ENCODE data around the gene EXOC6B. TPM values are rescaled to one million over a fixed set of nuclear protein-coding genes. Genes with fewer than 3 reads are reported as not detected.

The EXOC6B gene
- total RNA-seq, 1 donor = 24.6 TPM

- H3K36me3 ChIP-seq (ENCODE audit: insufficient read depth, low read length) = no peaks in the 10 kb centered on the region
These were observed 689.5 kb downstream of the EXOC6B start for GRCh38 chr2:72136331-72136730.

DNA sequence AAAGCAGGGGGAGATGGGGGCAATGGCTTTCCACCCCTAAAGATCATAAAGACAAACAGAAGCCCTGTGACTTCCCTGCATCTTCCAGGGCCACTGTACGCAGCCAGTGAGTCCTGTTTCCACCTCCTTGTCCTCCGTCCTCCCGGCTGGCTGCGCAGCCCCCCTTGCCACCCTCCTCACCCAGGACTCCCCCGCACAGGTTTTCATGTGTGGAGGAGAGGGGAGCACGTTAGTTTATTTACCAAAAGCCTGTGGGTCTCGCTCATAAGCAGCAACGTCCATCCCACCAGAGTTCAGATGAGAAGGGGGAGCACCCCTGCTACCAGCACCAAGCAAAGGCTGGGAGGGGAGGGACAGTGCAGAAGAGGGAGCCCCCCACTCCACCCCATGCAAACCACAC is 689.9 kb downstream of the EXOC6B start:
- no peaks in the 10 kb centered on the region for H3K4me1 ChIP-seq (ENCODE audit: insufficient read depth, low read length)
- no peak for DNase-seq (ENCODE audit: insufficient read length, low spot score, missing footprints)
- H3K36me3 ChIP-seq (ENCODE audit: insufficient read depth, low read length) = no peaks in the 10 kb centered on the region
- no peaks in the 10 kb centered on the region for H3K79me2 ChIP-seq (ENCODE audit: insufficient read depth, low read length)
- peaks cover 11% of the 10 kb centered on the region for H3K27me3 ChIP-seq (ENCODE audit: insufficient read depth, low read length)
- H2AFZ ChIP-seq (ENCODE audit: low read length) = no peak overlapping the region
- no peak overlapping the region for H3K27ac ChIP-seq (ENCODE audit: low read depth, low read length)
- no peaks in the 10 kb centered on the region for H4K20me1 ChIP-seq (ENCODE audit: insufficient read depth, low read length)
- TF ChIP-seq, protein P1, sequence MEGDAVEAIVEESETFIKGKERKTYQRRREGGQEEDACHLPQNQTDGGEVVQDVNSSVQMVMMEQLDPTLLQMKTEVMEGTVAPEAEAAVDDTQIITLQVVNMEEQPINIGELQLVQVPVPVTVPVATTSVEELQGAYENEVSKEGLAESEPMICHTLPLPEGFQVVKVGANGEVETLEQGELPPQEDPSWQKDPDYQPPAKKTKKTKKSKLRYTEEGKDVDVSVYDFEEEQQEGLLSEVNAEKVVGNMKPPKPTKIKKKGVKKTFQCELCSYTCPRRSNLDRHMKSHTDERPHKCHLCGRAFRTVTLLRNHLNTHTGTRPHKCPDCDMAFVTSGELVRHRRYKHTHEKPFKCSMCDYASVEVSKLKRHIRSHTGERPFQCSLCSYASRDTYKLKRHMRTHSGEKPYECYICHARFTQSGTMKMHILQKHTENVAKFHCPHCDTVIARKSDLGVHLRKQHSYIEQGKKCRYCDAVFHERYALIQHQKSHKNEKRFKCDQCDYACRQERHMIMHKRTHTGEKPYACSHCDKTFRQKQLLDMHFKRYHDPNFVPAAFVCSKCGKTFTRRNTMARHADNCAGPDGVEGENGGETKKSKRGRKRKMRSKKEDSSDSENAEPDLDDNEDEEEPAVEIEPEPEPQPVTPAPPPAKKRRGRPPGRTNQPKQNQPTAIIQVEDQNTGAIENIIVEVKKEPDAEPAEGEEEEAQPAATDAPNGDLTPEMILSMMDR (IDR thresholded peaks at IDR 0.05; ENCODE audit: extremely low read depth, low read depth, low read length) = no peak
- no peak overlapping the region for H3K4me2 ChIP-seq (ENCODE audit: insufficient read depth, low read length)
- H3K9me3 ChIP-seq (ENCODE audit: low read depth, low read length) = no peaks in the 10 kb centered on the region
- no peak overlapping the region for H3K4me3 ChIP-seq (ENCODE audit: insufficient read depth, low read length)

More at GRCh38 chr2:72136331-72136730, 689.5 kb downstream of the EXOC6B start:
- no peak overlapping the region for H3K27ac ChIP-seq (ENCODE audit: low read depth, low read length)
- no peaks in the 10 kb centered on the region for H3K4me1 ChIP-seq (ENCODE audit: insufficient read depth, low read length)
- TF ChIP-seq, protein P1 (IDR thresholded peaks at IDR 0.05; ENCODE audit: extremely low read depth, low read depth, low read length) = no peak
- no peak overlapping the region for H2AFZ ChIP-seq (ENCODE audit: low read length)
- no peaks in the 10 kb centered on the region for H3K79me2 ChIP-seq (ENCODE audit: insufficient read depth, low read length)
- H4K20me1 ChIP-seq (ENCODE audit: insufficient read depth, low read length) = no peaks in the 10 kb centered on the region
- no peak overlapping the region for H3K4me3 ChIP-seq (ENCODE audit: insufficient read depth, low read length)
- peaks cover 11% of the 10 kb centered on the region for H3K27me3 ChIP-seq (ENCODE audit: insufficient read depth, low read length)
- H3K4me2 ChIP-seq (ENCODE audit: insufficient read depth, low read length) = no peak overlapping the region
- DNase-seq (ENCODE audit: insufficient read length, low spot score, missing footprints) = peak; percentile 65
- H3K9me3 ChIP-seq (ENCODE audit: low read depth, low read length) = no peaks in the 10 kb centered on the region

DNA sequence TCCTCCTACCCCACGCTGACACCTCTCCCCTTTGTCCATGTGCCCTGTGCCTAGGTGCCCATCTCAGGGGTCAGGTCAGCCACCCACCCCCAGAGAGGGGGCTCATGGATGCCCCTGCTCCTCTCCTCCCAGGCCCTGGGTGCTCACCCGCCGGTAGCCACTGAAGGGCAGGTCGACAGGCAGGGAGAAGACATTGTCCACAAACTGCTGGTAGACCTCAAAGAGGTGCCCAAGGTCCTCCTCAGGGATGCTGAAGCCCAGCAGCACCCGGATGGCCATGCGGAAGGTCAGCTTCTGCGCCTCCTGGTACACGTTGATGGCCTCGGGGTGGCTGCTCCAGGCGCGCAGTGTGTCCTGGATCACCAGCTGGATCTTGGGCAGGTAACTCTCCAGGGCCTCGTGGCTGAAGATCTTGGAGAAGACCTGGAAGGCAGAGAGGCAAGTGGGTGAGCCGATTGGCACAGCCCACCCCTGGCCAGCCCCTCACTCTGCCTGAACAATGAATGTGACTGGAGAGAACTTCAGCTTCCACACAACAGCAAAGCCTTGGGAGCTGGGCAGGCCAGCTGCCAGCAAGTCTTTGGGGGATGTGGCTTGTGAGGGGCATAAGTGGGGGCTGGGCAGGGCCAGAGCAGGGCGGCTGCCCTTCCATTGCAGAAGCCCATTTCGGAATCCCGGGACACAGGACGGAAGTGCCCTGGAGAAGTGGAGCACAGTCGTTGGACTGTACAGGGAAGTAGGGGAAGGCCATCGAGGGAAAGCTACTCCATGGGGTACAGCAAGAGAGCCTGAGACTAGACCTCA is 690.6 kb downstream of the EXOC6B start:
- TF ChIP-seq, protein P1 (IDR thresholded peaks at IDR 0.05; ENCODE audit: extremely low read depth, low read depth, low read length) = no peak
- H3K4me2 ChIP-seq (ENCODE audit: insufficient read depth, low read length) = no peak overlapping the region
- no peaks in the 10 kb centered on the region for H4K20me1 ChIP-seq (ENCODE audit: insufficient read depth, low read length)
- H3K4me1 ChIP-seq (ENCODE audit: insufficient read depth, low read length) = no peaks in the 10 kb centered on the region
- peak; percentile 62 for DNase-seq (ENCODE audit: insufficient read length, low spot score, missing footprints)
- no peaks in the 10 kb centered on the region for H3K9me3 ChIP-seq (ENCODE audit: low read depth, low read length)
- H3K27ac ChIP-seq (ENCODE audit: low read depth, low read length) = no peak overlapping the region
- H3K27me3 ChIP-seq (ENCODE audit: insufficient read depth, low read length) = peaks cover 17% of the 10 kb centered on the region
- no peaks in the 10 kb centered on the region for H3K79me2 ChIP-seq (ENCODE audit: insufficient read depth, low read length)
- no peak overlapping the region for H2AFZ ChIP-seq (ENCODE audit: low read length)
- H3K36me3 ChIP-seq (ENCODE audit: insufficient read depth, low read length) = no peaks in the 10 kb centered on the region
- no peak overlapping the region for H3K4me3 ChIP-seq (ENCODE audit: insufficient read depth, low read length)

GRCh38 chr2:72134408-72134996 is 691.3 kb downstream of the EXOC6B start:
- Histone ChIP-seq H3K79me2 (ENCODE audit: insufficient read depth, low read length) (no peaks in the 10 kb centered on the region), H3K9me3 (ENCODE audit: low read depth, low read length) (no peaks in the 10 kb centered on the region), H2AFZ (ENCODE audit: low read length) (no peak overlapping the region), H3K4me1 (ENCODE audit: insufficient read depth, low read length) (no peaks in the 10 kb centered on the region), H3K4me2 (ENCODE audit: insufficient read depth, low read length) (no peak overlapping the region), H3K36me3 (ENCODE audit: insufficient read depth, low read length) (no peaks in the 10 kb centered on the region), H3K27me3 (ENCODE audit: insufficient read depth, low read length) (peaks cover 20% of the 10 kb centered on the region), H4K20me1 (ENCODE audit: insufficient read depth, low read length) (no peaks in the 10 kb centered on the region), H3K4me3 (ENCODE audit: insufficient read depth, low read length) (no peak overlapping the region), H3K27ac (ENCODE audit: low read depth, low read length) (no peak overlapping the region)
- TF ChIP-seq, protein P1 (IDR thresholded peaks at IDR 0.05; ENCODE audit: extremely low read depth, low read depth, low read length) = no peak
- peak; percentile 80 for DNase-seq (ENCODE audit: insufficient read length, low spot score, missing footprints)

All from osteoblast (primary cell).